GM21528 (cell line): Measurements from ENCODE around the gene WNT3A.
"Not testable (repeated sequence)": the region's sequence is repeated elsewhere in the genome, so short reads cannot be mapped to it uniquely, and the experiment has no call there.

Experiments used
- ATAC-seq: cut with Tn5 transposase; IDR thresholded peaks from one replicate; pipeline ENCODE4 v1.9.1; 2021; ENCODE audit warnings: mild to moderate bottlenecking, moderate library complexity; ENCODE audit not compliant: unreplicated experiment, low FRiP score

WNT3A gene, protein sequence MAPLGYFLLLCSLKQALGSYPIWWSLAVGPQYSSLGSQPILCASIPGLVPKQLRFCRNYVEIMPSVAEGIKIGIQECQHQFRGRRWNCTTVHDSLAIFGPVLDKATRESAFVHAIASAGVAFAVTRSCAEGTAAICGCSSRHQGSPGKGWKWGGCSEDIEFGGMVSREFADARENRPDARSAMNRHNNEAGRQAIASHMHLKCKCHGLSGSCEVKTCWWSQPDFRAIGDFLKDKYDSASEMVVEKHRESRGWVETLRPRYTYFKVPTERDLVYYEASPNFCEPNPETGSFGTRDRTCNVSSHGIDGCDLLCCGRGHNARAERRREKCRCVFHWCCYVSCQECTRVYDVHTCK

DNA sequence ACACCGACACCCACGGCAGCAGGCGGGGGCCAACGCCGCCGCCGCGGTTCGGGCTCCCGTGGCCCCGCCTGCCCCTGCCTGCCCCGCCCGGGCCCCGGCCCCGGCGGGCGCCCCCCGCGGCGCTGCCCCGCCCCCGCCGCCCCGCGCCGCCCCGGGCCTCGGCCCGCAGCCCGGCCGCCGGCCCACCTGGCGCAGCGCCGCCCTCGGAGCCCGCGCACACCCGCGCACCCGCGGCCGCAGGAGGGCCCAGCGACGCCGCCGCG is at the start of gene WNT3A:
Gene WNT3A, plus strand, starts transcription at position 213 of the 263 bp plus-strand sequence. CDS start 131 bp downstream, outside the sequence.
- ATAC-seq = no peak

DNA sequence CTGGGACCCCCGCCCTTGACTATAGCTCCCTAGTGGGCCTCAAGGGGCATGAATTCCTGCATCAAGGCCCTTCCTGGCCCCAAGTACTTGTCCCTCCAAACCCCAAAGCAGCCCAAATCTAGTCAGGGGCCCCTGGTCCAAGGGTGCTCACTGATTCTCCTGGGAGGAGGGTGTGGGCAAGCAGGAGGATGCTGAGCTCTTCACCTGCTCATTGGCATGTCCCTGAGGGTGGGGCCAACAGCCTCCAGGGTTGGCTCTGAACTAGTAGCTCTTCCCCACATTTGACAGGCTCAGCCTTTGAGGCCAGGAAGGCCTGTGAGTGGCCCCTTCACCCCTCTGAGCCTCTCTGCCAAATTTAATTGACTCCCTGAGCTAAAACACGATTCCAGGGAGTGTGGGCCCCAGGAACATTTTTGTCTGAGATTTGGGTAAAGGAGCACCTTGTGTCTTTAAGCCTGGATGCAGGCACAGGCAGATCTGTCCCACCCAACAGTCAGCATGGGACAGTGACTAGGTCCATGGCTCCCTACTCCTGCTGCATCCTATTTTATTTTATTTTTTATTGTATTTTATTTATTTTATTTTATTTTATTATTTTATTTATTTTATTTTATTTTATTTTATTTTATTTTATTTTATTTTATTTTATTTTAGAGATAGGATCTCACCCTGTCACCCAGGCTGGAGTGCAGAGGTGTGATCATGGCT is 48.0 kb upstream of the WNT3A start:
- no peak for ATAC-seq

DNA sequence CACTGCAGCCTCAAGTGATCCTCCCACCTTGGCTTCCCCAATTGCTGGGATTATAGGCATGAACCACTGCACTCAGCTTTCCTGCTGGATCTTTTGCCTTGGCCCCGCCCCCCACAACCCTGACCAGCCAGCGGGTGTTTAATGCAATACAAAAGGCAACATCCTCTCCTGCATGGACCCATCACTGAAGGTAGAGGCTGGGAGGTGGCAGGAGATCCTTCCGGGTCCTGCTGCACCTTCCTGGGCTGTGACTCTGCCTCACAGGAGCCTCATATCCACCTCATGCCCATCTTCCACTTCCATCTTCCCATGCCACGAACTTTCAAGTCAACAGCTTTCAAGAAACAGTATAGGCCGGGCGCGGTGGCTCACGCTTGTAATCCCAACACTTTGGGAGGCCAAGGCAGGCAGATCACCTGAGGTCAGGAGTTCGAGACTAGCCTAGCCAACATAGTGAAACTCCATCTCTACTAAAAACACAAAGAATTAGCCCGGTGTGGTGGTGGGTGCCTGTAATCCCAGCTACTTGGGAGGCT is 47.4 kb upstream of the WNT3A start:
- no peak for ATAC-seq

DNA sequence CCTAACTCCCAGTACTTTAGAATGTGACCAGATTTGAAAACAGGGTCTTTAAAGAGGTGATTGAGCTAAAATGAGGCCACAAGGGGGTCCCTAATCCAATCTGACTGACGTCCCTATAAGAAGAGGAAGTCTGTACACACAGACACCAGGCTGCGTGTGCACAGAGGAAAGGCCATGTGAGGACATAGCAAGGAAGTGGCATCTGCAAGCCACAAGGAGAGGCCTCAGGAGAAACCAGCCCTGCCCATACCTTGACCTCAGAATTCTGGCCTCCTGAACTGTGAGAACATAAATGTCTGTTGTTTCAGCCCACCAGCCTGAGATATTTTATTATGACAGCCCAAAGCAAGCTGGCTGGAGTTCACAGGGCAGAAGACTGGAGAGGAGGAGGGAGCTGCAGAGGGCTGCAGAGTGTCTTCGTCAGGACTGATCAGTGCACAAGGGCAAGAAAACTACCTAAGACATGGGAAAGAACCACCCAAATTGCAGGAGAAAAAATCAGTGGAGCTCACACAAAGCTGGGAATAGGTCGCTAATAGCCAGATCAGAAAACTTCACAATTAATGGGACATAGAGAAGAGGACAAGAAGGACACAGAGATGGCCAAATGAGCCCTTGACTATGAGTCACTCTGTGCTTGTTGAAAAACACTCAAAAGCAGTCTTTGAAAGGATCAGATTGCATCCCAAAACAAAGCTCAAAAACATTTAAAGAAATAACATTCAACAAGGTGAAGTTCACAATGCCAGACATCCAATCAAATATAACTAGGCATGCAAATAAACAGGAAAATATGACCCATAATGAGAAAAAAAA is 44.9 kb upstream of the WNT3A start:
- ATAC-seq = no peak

DNA sequence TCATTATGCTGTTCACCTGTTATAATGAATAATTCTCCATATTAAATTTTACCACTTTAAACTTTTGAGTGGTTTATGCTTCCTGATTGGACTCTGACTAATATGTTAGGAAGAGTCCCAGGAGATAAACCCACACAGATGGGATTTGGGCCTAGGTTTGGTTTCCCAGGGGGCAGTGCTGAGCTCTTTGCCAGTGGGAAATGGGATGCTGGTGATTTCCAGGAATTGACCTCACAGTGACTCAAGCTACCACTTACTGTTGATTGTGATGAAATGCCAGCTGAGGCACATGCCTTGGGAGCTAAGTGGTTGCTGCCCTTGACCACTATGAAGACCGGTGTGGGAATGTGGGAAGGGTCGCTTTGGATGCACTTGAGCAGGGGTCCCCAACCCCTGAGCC is 40.1 kb upstream of the WNT3A start:
- ATAC-seq = not testable (repeated sequence)

DNA sequence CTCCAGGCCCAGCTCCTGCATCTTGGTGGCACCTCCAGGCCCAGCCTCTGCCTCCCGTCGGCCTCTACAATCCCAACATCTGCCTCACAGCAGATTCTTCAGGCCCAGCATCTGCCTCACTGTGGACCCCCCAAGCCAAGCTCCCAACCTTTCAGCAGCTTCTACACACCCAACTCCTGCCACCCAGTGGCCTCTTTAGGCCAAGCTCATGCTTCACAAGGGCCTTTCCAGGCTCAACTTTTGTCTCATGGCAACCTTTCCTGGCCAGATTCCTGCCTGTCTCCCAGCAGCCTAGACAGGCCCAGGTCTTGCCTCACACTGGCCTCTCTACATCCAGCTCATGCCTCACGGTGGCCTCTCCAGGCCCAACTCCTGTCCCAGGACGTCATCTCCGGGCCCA is 39.0 kb upstream of the WNT3A start:
- ATAC-seq = not testable (repeated sequence)

DNA sequence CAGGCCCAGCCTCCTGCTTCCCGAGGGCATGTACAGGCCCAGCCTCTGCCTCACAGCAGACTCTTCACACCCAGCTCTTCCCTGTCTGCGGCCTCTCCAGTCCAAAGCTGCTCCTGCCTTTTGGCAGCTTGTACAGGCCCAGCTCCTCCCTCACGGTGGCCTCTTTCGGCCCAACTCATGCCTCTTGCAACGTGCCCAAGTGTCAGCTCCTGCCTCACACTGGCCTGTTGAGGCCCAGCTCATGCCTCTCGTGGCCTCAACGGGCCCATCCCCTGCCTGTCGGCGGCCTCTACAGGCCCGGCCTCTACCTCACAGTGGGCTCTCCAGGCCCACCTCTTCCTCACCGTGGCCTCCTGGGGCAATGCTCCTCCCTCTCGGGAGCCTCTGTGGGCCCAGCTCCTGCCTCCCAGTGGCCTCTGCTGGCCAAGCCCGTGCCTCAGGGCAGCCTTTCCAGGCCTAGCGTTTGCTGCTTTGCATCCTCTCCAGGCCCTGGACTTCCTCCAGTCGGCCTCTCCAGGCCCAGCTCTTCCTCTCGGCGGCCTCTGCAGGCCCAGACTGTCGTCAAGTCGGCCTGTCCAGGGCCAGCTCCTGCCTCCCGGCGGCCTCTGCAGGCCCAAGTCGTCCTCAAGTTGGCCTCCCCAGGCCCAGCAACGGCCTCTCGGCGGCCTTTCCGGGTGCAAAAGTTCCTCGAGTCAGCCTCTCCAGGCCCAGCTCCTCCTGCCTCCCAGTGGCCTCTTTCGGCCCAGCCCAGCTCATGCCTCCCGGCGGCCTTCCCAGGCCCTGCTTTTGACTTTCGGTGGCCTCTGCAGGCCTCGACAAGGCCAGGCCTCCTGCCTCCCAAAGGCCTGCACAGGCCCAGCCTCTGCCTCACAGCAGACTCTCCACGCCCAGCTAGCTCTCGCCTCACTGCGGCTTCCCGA is 36.5 kb upstream of the WNT3A start:
- ATAC-seq = not testable (repeated sequence)

DNA sequence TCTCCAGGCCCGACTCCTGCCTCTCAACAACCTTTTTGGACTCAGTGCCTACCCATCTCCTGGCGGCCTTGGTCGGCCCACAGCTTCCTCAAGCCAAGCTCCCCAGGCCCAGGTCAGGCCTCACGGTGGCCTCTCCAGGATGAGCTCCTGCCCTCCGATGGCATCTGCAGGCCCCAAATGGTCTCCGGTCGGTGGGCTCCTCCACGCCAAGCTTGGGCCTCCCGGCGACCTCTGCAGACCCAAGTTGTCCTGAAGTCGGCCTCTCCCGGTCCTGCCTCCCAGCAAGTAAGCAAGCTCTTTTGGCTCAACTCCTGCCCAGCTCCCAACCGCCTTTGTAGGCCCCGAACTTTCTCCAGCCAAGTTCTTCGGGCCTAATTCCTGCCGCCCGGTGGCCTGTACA is 35.6 kb upstream of the WNT3A start:
- ATAC-seq = not testable (repeated sequence)

DNA sequence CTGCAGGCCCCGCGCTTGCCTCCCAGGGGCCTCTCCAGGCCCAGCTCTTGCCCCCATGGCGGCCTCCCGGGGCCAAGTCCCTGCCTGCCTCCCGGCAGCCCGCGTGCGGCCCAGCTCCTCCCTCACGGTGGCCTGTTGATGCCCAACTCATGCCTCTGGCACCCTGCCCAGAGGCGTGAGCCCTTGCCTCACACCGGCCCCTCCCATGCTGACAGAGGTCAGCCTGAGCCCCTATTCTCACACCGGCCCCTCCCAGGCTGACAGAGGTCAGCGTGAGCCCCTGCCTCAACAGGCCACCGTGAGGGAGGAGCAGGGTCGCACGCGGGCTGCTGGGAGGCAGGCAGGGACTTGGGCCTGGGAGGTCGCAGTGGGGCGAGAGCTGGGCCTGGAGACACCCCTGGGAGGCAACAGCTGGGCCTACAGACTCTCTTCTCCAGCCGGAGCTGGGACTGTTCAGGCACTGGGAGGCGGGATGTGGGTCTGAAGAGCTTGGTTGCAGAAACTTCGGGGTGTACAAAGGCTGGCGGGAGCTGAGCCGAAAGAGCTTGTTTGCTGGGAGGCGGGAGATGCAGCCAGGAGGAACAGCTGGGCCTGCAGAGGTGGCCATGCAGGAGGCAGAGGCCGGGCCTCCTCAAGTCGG is 35.0 kb upstream of the WNT3A start:
- ATAC-seq = not testable (repeated sequence)

DNA sequence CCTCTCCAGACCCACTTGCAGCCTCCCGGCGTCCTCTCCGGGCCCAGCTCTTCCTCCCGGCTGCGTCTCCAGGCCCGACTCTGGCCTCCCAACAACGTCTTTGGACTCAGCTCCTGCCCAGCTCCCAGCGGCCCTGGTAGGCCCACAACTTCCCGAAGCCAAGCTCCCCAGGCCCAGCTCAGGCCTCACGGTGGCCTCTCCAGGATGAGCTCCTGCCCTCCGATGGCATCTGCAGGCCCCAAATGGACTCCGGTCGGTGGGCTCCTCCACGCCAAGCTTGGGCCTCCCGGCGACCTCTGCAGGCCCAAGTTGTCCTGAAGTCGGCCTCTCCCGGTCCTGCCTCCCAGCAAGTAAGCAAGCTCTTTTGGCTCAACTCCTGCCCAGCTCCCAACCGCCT is 34.5 kb upstream of the WNT3A start:
- not testable (repeated sequence) for ATAC-seq

DNA sequence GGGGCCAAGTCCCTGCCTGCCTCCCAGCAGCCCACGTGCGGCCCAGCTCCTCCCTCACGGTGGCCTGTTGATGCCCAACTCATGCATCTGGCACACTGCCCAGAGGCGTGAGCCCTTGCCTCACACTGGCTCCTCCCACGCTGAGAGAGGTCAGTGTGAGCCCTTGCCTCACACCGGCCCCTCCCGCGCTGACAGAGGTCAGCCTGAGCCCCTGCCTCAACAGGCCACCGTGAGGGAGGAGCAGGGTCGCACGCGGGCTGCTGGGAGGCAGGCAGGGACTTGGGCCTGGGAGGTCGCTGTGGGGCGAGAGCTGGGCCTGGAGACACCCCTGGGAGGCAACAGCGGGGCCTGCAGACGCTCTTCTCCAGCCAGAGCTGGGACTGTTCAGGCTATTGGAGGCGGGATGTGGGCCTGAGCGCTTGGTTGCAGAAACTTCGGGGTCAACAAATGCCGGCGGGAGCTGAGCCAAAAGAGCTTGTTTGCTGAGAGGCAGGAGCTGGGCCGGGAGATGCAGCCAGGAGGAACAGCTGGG is 33.9 kb upstream of the WNT3A start:
- not testable (repeated sequence) for ATAC-seq

DNA sequence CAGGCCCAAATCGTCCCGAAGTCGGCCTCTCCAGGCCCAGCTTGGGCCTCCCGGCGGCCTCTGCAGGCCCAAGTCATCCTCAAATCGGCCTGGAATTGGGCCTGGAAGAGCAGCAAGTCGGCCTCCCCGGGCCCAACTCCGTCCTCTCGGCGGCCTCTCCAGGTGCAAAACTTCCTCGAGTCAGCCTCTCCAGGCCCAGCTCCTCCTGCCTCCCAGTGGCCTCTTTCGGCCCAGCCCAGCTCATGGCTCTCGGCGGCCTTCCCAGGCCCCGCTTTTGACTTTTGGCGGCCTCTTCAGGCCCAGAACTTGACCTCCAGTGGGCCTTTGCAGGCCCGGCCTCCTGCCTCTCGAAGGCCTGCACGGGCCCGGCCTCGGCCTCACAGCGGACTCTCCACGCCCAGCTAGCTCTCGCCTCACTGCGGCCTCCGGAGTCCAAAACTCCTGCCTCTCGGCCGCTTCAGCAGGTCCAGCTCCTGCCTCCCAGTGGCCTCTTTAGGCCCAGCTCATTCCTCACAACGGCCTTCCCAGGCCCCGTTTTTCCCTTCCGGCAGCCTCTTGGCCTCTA is 33.0 kb upstream of the WNT3A start:
- ATAC-seq = not testable (repeated sequence)

DNA sequence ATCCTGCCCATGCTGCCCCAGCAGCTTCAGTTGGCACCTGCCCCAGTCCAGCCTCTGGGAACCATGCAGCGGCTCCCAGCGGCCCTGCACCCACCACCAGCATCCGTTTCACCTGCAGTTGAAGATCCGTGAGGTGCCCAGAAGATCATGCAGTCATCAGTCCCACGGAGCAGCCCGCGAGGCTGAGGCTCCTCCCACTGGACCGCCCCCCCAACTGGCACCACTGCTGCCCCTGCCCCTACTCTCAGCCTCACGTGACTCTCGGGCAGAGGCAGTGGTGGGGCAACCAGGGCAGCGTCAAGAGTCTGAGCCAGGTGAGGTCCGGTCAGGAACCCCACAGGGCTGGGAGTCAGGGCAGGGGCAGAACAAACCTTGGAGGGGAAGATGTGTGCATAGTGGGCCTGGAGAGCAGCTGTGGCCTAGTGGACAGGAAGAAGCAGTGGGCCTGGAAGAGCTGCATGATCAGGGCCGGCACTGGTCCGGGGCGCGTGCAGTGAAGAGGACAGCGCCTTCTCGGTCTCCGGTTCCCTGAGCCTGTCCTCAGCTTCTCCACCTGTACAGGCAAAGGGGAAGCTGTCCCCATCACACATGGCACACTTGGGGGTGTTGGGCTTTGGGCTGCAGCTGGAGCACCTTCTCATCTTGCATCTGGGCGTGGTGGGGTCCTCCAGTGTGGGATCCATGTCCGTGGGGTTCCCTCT is 31.1 kb upstream of the WNT3A start:
- ATAC-seq = not testable (repeated sequence)

DNA sequence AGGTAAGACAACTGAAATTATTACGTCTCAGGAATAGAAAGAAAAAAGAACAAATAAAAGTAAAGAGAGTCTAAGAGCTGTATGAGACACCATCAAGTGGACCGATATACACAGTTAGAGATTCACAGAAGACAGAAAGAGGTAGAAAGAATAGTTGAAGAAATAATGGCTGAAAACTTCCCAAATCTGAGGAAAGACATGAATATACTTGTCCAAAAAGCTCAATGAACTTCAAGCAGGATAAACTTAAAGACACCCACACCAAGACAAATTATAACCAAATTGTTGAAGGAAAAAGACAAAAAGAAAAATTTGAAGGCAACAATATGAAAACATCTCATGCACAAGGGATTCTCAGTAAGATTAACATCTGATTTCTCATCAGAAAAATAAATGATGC is 19.6 kb upstream of the WNT3A start:
- ATAC-seq = no peak

DNA sequence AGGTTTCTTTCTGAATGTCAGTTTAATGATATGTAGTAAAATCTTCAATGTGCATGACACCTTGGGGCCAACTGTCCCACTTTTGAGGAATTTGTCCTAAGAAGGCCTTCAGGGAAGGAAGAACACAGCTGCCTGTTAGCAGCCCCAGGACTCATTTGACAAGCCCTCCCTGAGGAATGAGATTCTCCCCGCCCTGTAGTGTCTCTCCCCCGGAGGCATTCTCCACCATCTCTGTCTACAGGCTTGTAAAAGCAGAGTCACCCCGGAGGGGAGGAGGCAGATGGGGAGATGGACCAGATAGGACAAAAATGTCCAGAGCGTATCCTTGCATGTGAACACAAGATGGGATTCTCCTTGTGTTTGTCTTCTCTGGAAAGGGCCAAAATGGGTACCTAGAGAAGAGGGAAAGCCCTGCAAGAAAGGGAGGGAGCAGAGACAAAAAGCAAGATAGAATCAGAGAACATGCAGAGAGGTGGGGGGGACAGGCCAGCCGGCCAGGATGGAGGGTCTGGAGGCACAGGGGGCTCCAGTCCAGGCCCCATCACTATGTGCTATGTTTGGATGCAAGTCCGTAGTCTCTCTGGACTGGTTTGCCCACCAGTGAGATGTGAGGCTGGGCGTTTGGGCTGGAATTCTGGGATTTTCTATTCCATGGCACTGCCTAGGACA is 12.0 kb upstream of the WNT3A start:
- ATAC-seq = no peak

DNA sequence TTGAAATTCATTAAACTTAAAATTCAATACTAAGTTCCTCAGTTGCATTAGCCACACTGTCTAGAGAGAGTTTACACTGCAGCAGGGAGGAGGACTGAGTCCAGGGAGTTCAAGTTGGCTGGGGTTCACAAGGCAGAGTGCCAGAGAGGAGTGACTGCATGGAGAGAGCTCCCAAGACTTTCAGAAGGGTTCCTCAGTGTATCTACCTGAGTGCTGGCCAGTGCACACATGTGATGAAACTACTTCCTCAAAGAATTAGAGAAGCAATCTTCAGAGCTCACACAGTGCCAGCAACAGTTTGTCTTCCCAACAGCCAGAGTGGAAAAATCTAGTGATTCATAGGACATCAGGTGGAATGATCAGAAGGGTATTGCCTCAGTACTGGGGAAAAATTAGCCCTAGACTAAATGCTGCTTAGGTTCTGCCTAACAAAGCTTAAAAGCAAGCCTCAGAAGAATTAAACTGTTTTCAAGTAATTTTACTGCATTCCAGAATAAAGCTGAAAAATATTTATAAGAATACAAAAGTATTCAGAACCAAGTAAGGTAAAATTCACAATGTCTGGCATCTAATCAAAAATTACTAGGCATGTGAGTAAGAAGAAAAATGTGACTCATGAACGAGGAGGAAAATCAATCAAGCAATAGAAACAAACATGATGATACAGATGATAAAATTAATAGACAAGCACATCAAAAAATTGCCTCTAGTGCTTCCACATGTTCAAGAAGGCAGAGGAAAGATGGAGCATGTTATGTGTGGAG is 10.4 kb upstream of the WNT3A start:
- no peak for ATAC-seq

DNA sequence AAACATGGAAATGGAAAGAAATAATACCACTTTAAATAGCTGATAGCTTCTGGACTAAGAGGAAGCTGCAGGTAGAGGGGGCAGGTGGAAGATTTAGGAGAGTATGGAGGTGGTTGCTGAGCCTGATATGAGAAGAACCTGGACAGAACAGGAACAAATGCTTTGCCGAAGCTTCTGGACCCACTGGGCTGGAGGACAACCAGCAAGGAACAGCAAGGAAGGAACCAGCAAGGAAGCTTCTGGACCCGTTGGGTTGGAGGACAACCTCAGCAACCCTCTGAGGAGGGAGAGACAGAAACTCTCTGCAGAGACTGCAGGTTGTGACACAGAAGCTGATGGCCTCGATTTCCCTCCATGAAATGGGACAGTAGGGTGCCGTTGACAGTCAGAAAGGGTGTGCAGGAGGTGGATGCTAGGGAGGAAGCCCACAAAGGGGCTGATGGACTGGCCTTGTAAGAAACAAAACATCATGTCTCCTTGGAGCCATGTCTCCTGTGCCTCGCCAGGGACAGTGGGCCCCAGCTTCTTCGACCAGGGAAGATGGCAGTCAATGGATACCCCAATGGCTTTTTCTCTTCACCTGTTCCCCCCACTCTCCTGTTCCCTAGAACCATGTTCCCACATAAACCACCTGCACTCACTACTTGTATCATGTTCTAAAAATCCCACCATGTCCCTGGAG is 8.3 kb upstream of the WNT3A start:
- no peak for ATAC-seq
